Peyer's patch (tissue), 4 donors: ENCODE results near the gene B4GALT4.

Experiments used
- CTCF ChIP-seq, 6 experiments: fragments of 450-650 bp in 4 of 6; fragments of 200-600 bp in 2 of 6; sonication (generic) in 1 of 6; IDR thresholded peaks; one replicate each; pipeline ENCODE4 v1.5.1; 2017 to 2019; ENCODE audit warnings: antibody characterized with exemption in 6 of 6, mild to moderate bottlenecking in 3 of 6, moderate library complexity in 1 of 6
- POLR2A ChIP-seq, 2 donors: fragments of 450-650 bp; IDR thresholded peaks; one replicate each; pipeline ENCODE4 v1.5.1; 2017; ENCODE audit warnings: antibody characterized with exemption in 2 of 2, mild to moderate bottlenecking in 2 of 2, moderate library complexity in 2 of 2

- no peak for TF ChIP-seq POLR2A (IDR thresholded peaks at IDR 0.05)
- no peak for TF ChIP-seq CTCF (IDR thresholded peaks at IDR 0.05)
Measured at GRCh38 chr3:119279101-119279554, 38.5 kb upstream of the B4GALT4 start.
